ENCODE data around the gene SH2D4B.

DNA sequence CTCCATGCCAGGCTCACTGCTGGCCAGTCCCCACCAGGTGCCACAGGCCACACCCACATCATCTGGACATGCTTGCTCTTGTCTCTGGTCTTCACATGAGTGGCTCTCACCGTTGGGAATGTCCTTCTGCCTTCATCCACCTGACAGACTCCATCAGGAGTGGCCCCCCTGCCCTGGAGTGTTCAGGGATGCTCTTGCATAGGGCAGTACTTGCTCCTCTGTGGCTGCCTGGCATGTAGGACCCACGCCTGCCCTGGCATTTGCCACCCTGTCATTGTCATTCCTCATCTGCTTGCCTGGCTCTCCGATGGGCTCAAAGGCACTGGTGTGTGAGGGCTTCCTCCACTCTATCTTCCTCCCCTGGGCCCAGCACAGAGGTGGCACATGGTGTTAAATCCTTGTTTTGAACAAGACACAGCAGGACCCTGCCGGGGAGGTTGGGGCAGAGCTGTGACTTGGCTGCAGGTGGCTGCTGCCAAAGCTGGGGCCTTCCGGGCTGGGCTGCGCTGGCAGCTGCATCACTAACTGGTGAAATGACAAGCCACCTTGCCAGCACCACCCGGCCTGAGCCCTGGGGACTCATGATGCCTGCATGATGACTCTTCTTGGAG is 1.8 kb downstream of the SH2D4B start:
- TF ChIP-seq RFX5 (IDR thresholded peaks at IDR 0.05; ENCODE audit: low read depth, low read length) (no peak), SPI1 (IDR thresholded peaks at IDR 0.05; ENCODE audit: borderline replicate concordance, insufficient read depth, low read depth, low read length) (no peak), CTCF (IDR thresholded peaks at IDR 0.05 in 2 of 3, conservative IDR thresholded peaks at IDR 0.05 in 1 of 3; ENCODE audit: control insufficient read depth in 2 of 3, extremely low read depth in 1 of 3, insufficient read depth in 1 of 3, low read depth in 3 of 3, low read length in 3 of 3) (no peak), POLR2A (IDR thresholded peaks at IDR 0.05; ENCODE audit: low read depth, low read length) (no peak), MXI1 (IDR thresholded peaks at IDR 0.05; ENCODE audit: low read depth, low read length) (no peak)
